Stimulated activated CD4-positive, alpha-beta T cell treated with anti-CD3 and anti-CD28 coated beads, Interleukin-2, amount 100 ng/mL, for 4 hours (primary cell): ENCODE results near the gene ELK1.

Experiments
- DNase-seq: peaks from one replicate; pipeline ENCODE4 v3.0.0-alpha.2; 2020; ENCODE audit warnings: low read depth

The ELK1 gene

DNA sequence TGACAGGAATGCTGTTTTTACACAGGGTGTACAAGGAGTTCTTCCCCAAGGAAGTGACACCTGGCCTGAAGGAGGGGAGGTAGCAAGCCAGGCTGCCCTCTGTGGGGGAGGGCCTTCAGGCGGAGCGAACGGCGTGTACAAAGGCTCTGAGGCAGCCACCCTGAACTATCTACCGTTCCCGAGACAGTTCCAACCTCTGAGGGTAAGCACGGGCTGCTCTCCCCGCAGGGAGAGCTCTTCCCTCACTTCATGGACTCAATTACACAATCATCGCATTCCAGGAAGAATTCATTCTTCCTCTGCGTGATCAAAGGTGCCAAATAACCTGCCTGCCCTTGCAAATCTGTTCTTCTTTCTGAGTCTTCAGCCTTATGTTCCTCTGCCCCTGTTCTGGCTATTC lies 4.8 kb downstream of the ELK1 start:
- DNase-seq, result no peak

DNA sequence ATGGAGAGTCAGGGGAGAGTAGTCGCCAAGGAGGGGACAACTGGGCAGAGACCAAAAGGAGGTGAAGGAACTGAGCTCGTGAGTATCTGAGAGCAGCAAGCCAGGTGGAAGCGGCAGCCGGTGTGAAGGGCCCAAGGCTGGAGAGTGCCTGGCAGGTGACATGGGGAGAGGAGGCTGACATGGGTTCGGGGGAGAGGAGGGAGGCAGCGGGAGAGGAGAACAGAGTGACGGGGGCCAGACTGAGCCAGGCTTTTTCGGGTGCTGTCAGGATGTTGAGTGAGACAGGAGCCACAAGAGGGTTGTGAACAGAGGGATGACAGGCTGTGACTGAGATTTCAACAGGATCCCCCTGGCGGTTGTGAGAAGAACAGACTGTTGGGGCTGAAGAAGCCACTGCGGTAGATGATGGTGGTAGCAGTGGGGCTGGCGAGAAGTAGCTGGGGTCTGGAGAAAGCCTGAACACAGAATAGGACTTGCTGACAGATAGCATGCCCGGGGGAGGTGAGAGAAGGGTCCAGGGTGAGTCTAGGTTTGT lies 5.7 kb downstream of the ELK1 start:
- no peak for DNase-seq

DNA sequence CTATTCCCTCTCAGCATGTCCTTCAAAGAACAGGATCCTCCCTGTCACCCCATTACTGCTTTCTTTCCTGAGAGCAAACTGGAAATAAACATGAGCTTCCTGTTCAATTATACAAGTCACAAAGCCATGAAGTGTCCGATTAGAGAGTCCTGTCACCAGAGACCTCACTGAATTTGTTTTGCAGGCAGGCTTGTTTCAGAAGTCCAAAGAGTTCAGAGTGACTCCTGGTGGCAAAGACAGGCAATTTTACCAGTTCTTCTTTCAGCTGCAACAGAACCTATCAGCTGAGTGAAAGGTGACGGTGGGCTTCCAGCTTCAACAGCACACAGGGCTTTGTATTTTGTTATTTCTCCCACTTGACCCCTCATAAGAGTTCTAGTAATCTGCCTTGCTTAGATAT lies 6.4 kb downstream of the ELK1 start:
- DNase-seq, result no peak

DNA sequence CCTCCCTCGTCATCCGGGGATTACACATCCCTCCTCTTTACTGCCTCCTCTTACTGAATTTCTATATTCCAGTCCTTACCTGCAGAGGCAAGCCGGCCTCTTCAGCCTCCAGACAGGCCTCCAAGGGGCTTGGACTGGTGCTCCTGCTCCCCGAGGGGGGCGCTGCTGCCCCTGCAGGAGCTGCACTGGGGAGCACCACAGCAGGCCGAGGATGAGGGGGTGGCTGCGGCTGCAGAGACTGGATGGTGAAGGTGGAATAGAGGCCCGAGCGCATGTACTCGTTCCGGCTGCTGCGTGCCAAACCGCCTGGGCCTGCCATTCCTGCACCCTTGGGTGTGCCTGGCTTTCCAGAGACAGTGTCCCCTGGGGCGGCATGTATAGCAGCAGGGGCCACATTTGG lies 11.5 kb downstream of the ELK1 start:
- no peak for DNase-seq

DNA sequence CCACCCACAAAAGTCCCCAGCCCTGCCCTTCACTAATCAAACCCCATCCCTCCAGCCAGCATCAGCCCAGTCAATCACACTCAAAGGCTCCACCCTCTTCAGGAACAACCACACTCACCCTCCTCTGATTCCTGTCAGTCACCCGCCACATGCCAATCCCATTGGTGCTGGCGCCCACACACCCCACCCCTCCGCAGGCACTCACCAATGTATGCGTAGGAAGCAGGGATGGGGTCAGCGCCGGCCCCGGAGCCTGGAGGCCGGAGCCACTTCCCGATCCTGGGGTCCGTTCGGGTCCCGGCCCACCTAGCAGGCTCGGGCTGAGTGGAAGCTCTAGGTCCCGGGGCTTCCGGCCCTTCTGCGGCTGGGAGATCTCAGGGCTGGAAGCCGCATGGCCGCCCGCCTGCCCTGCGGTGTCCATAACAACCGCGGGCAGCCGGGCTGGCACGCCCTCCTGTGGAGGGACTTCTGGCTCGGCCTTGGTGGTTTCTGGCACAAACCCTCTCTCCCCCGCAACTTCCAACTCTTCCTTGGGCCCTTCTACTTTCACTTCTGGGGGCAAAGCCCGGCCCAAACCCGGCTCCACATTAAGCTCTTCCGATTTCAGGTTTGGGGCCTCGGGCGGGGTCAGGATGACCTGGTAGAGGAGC lies 12.7 kb downstream of the ELK1 start:
- DNase-seq, result no peak

DNA sequence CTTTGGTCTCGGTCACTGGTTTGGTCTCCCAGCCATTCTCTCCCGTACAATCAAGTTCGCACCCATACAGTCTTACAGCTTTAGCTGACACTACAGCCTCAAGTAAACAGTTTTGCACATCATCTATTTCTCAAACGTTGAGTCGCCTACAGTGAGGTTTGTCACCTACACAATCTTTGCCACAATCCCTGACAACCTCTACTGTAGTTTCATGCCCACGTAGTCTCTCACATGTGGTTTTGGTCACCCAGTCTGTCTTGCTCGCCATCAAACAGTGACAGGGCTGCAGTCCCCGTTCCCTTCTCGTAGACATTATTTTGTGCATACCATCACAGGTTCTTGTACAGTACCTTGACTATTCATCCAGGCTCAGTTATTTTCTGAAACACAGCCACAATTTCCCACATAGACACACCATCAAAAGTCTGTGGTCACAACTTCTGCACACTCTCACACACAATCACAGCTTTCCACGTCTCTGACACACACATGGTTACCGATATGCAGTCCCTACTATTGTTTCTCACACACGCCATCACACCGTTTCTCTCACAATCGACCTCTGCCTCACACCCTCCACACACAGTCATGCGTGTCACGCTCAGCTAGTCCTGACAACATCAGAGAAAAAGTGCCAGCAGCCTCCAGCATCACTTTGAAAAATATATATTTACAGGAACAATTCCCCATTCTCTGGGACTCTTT lies 15.3 kb downstream of the ELK1 start:
- no peak for DNase-seq

DNA sequence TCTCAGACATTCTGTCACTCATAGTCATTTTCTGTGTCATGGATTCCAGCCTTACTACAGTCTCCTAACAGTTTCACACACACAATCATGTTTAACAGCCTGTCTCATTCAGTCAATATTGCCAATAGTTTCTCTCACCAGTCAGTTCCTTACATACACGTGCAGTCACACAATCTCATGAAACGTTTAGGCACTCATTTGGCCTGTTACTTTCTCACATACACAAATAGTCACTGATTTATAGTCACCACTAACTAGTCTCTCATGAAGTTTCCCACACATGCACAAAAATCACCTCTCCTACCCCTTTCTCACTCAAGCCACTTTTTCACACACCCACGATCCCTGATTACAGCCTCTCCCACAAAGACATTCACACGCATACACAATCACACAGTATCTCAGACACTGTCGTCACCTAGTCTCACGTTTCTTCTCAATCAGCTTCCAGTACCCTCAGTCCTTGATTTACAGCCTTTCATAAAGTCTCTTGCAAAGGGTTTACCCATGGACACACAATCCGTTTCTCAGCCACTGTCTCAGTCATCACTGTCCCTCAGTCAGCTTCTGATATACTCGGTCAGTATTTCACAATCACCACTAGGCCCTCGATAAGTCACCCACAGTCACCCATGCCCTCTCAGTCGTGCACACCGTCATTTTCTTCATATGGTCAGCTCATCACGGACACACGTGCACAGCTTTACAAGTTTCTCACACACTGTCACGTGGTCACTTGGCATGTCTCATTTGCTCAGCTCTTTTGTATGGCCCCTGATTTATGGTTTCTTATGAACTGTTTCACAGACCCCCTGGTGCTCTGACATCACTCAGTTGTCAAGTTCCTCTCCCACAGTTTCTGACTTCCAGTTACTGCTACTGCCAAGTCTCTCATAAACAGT lies 16.4 kb downstream of the ELK1 start:
- DNase-seq, result no peak

DNA sequence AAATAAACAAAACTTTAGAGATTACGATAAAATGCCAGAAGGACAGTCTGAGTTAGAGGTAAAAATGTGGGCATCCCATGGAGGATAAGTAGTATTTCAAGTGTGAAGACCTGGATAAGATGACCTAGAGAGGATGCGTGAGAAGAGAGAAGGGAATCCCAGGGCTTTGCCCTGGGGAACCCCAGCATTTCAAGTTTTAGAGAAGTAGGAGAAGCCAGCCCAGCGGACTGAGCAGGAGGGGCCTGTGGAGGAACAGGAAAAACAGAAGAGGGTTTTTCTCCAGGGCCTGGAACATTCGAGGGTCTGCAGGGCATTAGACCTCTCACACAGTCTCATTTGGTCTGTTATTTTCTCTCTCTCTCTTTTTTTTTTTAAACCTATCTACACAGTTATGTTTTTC lies 17.7 kb downstream of the ELK1 start:
- no peak for DNase-seq

DNA sequence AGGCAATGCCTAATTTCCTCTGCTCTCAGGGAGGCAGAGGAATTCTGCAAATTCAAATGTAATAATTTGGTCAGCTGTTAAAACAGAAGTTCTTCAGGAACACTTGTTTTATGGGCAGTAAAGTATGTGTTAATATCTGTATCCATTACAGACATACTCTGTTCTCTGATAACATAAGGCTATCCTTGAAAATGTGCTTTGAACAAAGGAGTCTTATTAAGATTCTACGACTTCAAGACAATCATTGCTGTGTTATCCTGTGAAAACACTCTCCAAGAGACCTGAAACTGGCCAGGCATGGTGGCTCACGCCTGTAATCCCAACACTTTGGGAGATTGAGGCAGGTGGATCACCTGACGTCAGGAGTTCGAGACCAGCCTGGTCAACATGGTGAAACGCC lies 18.7 kb downstream of the ELK1 start:
- no peak for DNase-seq

DNA sequence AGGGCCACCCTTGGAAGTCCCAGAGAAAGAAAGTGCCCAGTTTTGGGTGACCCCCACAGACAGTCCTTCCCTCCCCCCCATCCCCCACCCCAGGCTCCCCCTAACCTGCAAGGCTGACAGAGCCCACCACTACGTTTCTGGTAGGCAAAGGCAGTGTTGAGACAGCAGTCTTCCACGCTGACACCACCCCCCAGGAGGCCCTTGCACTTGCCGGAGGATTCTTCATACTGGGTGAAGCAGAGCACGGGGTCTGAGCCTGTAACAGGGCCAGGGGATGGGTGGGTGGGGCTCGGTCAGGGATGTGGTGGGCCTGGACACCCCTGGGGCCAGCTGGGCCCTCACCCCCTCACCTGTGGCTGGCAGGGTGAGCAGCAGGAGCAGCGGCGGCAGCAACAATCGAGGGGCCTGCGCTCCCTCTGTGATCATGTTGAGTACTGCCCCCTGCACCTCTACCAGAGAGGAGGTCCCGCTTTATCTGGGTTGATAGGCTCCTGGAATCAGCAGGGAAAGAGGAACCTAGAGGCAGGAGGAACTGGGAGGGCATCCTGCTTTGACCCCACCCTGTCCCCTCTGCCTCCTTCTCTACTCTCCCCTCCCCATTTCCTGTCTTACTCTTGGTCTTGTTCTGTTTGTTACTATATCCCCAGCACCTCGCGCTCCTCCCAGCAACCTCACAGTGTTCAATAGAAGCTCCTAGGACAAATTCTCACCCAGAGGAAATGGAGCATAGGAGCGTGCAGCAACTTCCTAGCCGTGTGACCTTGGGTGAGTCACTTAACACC lies 20.8 kb downstream of the ELK1 start, which contains the start of gene CFP:
Gene CFP (minus strand): TSS at position 512 of the 782 bp plus-strand sequence. CDS start 86 bp downstream, at position 426.
- no peak for DNase-seq

DNA sequence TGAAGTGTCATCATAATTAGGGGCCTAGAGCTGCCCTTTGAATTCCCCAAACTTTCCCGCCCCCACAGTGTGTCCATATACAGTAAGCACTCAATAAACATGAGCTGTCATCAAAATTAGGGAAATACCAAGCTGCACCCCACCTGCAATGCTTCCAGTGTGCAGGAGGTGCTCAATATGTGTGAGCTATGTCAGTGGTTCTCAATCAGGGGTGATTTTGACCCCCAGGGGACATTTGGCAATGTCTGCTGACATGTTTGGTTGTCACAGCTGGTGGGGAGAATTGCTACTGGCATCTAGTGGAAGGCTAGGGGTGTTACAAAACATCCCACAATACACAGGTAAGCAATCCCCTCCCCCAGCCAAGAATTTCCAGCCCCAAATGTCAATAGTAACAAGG lies 21.4 kb downstream of the ELK1 start:
- DNase-seq, result no peak

DNA sequence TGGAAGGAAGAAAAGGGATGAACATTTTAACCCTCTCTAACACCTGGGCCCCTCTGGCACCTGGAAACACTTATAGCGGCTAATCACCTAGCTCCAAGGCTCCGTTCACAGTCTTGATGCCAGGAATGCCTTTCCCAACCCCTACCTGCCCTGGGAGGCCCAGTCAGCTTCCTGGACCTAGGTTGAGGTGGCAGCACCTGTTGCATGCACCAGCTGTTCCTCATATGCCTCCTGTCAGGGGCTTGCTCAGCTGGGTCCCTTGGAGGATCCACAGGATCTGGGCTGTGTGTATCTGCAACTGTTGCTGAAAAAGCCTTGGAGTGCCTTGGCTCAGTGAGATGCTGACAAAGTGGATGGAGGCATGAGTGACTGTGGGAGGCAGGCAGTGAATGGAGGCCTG lies 25.0 kb downstream of the ELK1 start:
- DNase-seq, result no peak

DNA sequence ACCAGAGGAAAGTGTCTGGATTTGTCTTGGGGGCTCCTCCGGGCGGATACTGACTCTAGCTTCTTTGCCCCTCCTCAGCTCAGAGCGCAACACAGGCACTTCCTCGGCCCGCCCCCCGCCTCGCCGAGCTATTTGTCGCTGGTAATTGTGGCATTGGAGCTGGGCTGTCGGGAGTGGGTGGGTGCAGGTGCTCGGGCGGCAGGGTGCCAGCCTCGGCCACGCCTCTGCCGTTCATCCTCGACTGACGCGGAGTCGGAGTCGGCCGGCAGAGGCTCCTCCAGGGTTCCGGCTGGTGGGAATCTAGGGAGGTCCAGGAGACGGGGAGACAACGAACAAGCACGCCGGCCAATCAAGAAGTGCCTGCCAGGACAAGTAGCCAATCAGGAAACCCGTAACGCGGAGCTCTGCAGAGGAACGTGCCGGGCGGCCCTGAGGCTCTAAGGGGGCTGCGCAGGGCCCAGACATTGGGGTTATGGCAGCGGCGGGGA lies 26.8 kb downstream of the ELK1 start:
- DNase-seq, result no peak

DNA sequence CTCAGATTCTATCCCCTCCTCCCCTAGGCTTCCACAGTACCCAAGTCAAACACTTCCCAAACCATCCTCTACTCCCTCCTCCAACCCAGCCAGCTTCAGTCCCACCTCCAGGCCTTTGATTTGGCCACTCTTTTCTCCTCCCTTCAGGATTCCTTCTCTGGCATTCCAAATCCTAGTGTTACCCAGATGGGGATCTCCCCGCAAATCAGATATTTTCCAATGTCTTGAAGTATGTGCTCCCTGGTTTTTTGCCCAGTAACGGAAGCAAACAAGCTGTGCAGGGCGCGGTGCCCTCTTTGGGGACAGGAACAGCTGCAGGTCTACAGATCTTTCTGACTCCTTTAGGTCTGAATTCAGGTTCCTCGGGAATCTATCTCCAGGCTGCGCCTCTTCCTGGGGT lies 28.5 kb downstream of the ELK1 start:
- DNase-seq, result no peak

DNA sequence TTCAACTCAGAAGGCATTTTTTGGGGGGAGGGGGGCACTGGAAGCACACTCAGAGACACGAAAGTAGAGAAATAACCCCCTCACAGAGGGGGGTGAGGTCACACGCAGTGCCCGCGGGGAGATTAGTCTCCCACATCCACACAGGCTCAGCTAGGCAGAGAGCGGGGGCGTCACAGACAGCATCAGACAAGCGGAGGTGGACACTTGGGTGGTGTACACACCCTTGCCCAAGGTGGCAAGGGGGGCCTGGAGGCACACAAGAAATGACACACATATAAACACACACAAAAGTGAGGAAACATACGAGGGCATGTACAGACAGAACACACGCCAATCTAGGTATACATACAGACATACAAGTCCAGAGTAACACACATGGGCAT lies 30.1 kb downstream of the ELK1 start:
- DNase-seq, result no peak

DNA sequence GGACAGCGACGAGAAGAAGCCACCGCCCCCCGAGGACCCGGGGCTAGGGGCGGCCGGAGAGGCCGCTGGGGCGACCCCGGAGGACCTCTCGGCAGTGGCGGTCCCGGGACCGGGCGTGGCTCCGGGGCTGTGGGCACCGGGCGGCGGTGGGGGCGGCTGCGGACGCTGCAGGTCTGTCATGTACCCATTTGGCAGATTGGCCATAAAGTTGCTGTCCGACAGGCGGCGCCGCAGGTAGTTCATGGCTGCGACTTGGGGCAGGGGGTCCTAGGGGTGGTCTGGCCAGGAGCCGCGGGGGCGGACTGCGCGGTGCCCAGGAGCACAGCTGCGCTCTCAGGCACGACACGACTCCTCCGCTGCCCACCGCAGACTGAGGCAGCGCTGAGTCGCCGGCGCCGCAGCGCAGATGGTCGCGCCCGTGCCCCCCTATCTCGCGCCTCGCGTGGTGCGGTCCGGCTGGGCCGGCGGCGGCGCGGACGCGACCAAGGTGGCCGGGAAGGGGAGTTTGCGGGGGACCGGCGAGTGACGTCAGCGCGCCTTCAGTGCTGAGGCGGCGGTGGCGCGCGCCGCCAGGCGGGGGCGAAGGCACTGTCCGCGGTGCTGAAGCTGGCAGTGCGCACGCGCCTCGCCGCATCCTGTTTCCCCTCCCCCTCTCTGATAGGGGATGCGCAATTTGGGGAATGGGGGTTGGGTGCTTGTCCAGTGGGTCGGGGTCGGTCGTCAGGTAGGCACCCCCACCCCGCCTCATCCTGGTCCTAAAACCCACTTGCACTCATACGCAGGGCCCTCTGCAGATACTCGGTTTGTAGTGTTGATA lies 30.7 kb downstream of the ELK1 start, which contains the start of gene SYN1:
Gene SYN1 (minus strand): TSS at position 372 of the 817 bp plus-strand sequence. CDS start 129 bp downstream, at position 243.
- peak; percentile 72 for DNase-seq

DNA sequence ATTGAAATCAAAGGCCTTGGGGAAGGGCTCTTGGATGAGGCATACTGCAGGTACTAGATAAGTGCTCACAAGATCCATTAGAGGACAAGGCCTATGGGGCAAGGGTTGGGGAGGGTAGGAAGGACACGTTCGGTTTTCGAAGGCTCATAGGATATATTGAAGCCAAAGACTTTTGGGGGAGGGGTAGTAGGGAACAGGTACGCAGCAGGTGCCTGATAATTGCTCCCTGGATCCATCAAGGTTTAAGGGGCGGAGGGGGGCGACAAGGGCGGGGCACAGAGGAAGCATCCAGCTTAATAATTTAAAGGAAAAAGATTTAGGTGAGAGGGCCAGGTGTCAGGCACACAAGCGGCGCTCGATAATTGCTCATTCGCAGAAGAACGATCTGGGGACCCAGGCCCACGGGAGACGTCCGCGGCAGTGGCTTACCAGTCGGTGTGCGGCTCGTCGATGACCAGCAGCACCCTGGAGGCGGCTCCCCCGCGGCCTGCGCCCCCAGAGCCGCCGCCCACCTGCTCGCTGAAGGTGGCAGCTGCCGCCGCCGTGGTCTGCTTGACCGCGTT lies 31.4 kb downstream of the ELK1 start:
- no peak for DNase-seq

DNA sequence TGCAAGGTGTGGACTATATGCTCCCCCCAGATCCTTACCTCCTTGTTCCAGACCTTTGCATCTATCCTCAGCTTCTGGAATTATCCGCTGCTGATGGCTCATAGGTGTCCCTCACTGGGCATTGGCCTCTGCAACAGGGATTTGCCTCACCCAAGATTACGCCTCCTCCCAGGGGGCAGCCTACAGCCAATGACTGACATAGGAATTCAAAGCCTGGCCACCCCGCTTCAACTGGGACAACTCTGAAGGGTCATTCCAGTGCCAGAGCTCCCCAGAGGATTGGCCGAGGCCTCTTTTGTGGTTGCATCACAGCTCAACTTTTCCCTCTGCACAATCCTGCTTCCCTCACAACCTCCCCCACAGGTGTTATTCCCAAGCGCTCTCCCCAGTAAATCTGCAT lies 35.7 kb downstream of the ELK1 start:
- DNase-seq, result no peak

DNA sequence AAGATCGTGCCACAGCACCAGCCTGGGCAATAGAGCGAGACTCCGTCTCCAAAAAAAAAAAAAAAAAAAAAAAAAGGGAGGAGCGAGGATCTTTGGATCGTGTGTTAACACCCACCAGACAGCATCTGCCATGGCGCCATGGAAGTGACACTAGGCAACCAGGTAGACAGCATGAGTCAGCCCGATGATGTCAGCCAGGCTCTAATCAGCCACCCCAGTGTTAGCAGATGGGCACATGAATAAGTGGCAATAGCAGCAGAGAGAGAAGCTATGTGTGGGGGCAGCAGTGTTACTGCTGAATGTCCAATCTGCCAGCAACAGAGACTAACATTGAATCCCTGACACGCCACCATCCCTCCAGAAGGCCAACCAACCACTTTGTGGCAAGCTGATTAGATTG lies 37.3 kb downstream of the ELK1 start:
- no peak for DNase-seq

DNA sequence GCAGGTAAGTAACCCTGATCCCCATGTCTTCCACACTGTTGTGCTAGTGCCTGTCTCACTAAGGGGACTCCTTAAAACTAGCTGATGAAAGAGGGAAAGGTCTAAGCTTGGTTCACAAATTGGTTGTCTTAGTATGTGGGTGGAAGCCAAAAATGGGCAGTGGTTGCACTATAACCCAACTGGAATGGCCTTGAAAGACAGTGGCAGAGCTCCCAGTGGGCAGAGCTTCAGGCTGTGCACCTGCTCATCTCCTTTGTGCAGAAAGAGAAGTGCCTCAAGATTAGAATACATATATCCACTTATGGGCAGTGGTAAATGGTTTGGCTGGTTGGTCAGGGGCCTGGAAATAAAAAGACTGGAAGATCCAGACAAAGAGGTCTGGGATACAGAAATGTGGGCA lies 37.9 kb downstream of the ELK1 start:
- no peak for DNase-seq
